ENCODE results near the gene NBAS. TPM values are rescaled to one million over a fixed set of nuclear protein-coding genes. Genes with fewer than 3 reads are reported as not detected.

Gene NBAS
- total RNA-seq, 1 donor from 2014 or later: 61.6 TPM

DNA sequence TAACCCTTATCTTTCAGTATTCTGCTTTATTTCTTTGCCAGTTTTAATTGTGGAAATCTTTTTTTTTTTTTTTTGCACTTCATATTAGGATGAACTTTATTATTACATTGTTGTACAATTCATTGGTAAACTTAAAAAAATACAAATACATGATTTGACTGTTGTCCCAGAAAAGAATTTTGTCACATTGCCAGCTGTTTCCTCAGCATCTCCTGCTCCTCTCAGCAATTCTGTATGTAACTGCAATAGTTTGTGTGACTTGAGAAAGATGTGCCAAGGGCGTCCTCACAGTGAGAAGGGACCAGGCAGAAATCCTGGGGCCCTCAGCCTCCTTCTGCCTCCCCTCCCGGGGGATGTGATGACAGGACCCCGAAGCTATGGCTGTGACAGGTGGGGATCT, 254.4 kb downstream of the NBAS start:
- H3K9me3 Mint-ChIP-seq: peaks cover 4% of the 10 kb centered on the region
- H3K27ac Mint-ChIP-seq (ENCODE audit: unreplicated experiment): peak overlapping the region; percentile 2
- H3K4me3 Mint-ChIP-seq: no peak overlapping the region
- H3K36me3 Mint-ChIP-seq (ENCODE audit: low read depth): peaks cover 29% of the 10 kb centered on the region
- no peaks in the 10 kb centered on the region for H3K27me3 Mint-ChIP-seq (ENCODE audit: low read depth)
- H3K4me1 Mint-ChIP-seq: no peaks in the 10 kb centered on the region
- no peak for DNase-seq (ENCODE audit: low read depth, low spot score)
- no peak for TF ChIP-seq CTCF (conservative IDR thresholded peaks at IDR 0.05)

GRCh38 chr2:15303874-15304273, 257.3 kb downstream of the NBAS start:
- Mint-ChIP-seq H3K27ac (ENCODE audit: unreplicated experiment) (no peak overlapping the region), H3K27me3 (ENCODE audit: low read depth) (no peaks in the 10 kb centered on the region), H3K4me1 (no peaks in the 10 kb centered on the region), H3K4me3 (no peak overlapping the region), H3K9me3 (peaks cover 4% of the 10 kb centered on the region), H3K36me3 (ENCODE audit: low read depth) (peaks cover 34% of the 10 kb centered on the region)
- TF ChIP-seq CTCF (conservative IDR thresholded peaks at IDR 0.05): no peak
- DNase-seq (ENCODE audit: low read depth, low spot score): no peak

DNA sequence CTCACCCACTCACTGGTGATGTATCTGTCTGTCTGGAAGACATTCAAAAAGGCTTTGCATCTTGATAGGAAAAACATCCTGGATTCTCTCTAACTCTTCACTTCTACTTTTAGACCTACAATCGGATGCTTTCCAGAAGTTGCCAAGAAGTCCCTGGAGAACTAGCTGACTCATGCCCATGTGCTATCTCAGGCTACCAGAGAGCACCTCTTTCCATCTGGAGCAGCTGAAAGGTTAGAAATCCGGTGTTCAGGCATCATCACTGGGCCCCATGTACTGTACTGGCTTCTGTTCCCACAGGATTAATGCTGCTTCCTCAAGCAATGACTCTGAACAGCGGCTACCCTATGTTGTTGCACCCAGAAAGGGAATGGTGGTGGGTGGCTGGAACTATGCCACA, 259.0 kb downstream of the NBAS start:
- H3K36me3 Mint-ChIP-seq (ENCODE audit: low read depth): peaks cover 42% of the 10 kb centered on the region

GRCh38 chr2:15300624-15301573, 260.2 kb downstream of the NBAS start:
- DNase-seq (ENCODE audit: low read depth, low spot score): no peak
- no peak for TF ChIP-seq CTCF (conservative IDR thresholded peaks at IDR 0.05)
- peak overlapping the region; percentile 57 for H3K27ac Mint-ChIP-seq (ENCODE audit: unreplicated experiment)
- H3K4me3 Mint-ChIP-seq: no peak overlapping the region
- peaks cover 39% of the 10 kb centered on the region for H3K36me3 Mint-ChIP-seq (ENCODE audit: low read depth)
- no peaks in the 10 kb centered on the region for H3K4me1 Mint-ChIP-seq
- H3K9me3 Mint-ChIP-seq: peaks cover 4% of the 10 kb centered on the region
- H3K27me3 Mint-ChIP-seq (ENCODE audit: low read depth): no peaks in the 10 kb centered on the region

More for the DNA sequence above, 259.0 kb downstream of the NBAS start:
- H3K4me3 Mint-ChIP-seq: no peak overlapping the region
- DNase-seq (ENCODE audit: low read depth, low spot score): no peak
- no peak for TF ChIP-seq CTCF (conservative IDR thresholded peaks at IDR 0.05)
- no peaks in the 10 kb centered on the region for H3K27me3 Mint-ChIP-seq (ENCODE audit: low read depth)
- H3K27ac Mint-ChIP-seq (ENCODE audit: unreplicated experiment): no peak overlapping the region
- H3K9me3 Mint-ChIP-seq: peaks cover 4% of the 10 kb centered on the region
- no peaks in the 10 kb centered on the region for H3K4me1 Mint-ChIP-seq

DNA sequence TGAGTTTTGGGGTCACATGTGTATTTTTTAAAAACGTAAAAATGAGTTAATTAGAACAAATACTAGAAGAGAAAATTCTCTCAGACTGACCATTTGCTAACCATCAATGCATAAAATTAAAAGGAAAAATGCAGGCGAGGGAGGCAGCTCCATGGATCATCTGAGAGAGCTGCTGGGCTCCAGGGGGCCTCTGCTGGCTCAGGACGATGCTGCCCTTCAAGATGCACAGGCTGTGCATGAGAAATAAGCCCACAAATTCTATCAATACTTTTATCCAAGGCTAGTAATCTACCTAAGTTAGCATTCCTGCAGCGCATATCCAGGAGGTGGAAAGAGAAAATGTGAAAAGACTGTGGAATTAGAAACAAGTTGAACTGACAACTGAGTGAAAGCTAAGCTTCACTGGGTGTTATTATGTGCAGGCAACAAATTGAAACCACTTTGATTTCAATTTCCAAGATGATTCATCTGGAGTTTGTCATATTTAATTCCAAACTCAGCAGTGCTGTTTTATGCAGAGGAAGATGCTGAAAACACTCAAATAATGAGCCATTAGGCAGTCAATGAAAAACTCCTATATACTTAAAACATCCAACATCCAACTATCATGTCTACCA, 261.1 kb downstream of the NBAS start:
- no peak overlapping the region for H3K4me3 Mint-ChIP-seq
- H3K9me3 Mint-ChIP-seq: peaks cover 4% of the 10 kb centered on the region
- no peak for TF ChIP-seq CTCF (conservative IDR thresholded peaks at IDR 0.05)
- H3K36me3 Mint-ChIP-seq (ENCODE audit: low read depth): peaks cover 34% of the 10 kb centered on the region
- H3K4me1 Mint-ChIP-seq: no peaks in the 10 kb centered on the region
- DNase-seq (ENCODE audit: low read depth, low spot score): no peak
- no peak overlapping the region for H3K27ac Mint-ChIP-seq (ENCODE audit: unreplicated experiment)
- no peaks in the 10 kb centered on the region for H3K27me3 Mint-ChIP-seq (ENCODE audit: low read depth)
